HG03097 (cell line): Measurements from ENCODE around the gene SOWAHA.
"Not testable (repeated sequence)": the region's sequence is repeated elsewhere in the genome, so short reads cannot be mapped to it uniquely, and the experiment has no call there.

Experiments
- ATAC-seq: cut with Tn5 transposase; IDR thresholded peaks from one replicate; pipeline ENCODE4 v1.9.1; 2021; ENCODE audit not compliant: unreplicated experiment, low FRiP score

SOWAHA gene

DNA sequence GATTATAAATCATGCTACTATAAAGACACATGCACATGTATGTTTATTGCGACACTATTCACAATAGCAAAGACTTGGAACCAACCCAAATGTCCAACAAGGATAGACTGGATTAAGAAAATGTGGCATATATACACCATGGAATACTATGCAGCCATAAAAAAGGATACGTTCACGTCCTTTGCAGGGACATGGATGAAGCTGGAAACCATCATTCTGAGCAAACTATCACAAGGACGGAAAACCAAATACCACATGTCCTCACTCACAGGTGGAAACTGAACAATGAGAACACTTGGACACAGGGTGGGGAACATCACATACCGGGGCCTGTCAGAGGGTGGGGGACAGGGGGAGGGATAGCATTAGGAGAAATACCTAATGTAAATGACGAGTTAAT is 7.2 kb upstream of the SOWAHA start:
- ATAC-seq = not testable (repeated sequence)

- ATAC-seq = not testable (repeated sequence)
Measured at GRCh38 chr5:132806804-132807162, 6.3 kb upstream of the SOWAHA start.

GRCh38 chr5:132807163-132807838 is 5.8 kb upstream of the SOWAHA start:
- ATAC-seq = no peak

- no peak for ATAC-seq
Measured at GRCh38 chr5:132808448-132808847, 4.7 kb upstream of the SOWAHA start.

GRCh38 chr5:132808866-132809265 is 4.2 kb upstream of the SOWAHA start:
- no peak for ATAC-seq

DNA sequence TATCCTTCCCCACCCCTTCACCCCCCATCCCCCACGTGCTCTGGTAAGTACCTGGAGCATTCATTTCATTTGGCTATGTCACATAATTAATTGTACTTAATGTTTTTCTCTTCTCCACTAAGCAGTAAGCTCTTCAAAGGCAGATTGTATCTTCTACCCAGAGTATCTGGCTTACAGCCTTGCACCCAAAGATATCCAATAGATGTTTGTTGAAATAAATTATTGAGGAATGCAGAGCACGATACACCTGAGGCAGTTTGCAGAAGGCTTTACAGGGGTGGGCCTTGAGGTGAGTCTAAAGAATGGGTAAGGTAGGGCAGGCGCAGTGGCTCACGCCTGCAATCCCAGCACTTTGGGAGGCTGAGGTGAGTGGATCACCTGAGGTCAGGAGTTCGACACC is 2.5 kb upstream of the SOWAHA start:
- ATAC-seq = no peak

DNA sequence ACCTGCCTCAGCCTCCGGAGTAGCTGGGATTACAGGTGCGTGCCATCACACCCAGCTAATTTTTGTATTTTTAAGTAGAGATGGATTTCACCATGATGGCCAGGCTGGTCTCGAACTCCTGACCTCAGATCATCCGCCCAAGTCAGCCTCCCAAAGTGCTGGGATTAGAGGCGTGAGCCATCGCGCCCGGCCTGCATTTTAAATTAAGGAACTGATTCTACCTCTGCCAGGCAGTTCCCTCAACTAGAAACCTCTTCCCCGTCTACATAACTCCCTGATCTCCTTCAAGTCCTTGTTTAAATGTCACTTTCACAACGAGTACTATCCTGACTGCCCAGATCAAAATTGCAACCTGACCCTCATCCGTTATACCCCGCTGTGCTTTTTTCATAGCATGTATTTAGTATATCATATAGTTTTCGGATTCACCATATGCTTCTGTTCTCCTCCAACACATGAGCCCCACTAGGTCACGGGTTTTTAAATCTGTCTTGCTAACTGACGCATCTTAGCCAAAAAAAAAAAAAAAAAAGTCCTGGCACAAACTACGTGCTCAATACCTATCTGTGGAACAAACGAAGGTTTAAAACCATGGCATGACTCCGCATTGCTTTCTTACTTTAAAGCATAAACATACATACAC is 858 bp upstream of the SOWAHA start:
- no peak for ATAC-seq

DNA sequence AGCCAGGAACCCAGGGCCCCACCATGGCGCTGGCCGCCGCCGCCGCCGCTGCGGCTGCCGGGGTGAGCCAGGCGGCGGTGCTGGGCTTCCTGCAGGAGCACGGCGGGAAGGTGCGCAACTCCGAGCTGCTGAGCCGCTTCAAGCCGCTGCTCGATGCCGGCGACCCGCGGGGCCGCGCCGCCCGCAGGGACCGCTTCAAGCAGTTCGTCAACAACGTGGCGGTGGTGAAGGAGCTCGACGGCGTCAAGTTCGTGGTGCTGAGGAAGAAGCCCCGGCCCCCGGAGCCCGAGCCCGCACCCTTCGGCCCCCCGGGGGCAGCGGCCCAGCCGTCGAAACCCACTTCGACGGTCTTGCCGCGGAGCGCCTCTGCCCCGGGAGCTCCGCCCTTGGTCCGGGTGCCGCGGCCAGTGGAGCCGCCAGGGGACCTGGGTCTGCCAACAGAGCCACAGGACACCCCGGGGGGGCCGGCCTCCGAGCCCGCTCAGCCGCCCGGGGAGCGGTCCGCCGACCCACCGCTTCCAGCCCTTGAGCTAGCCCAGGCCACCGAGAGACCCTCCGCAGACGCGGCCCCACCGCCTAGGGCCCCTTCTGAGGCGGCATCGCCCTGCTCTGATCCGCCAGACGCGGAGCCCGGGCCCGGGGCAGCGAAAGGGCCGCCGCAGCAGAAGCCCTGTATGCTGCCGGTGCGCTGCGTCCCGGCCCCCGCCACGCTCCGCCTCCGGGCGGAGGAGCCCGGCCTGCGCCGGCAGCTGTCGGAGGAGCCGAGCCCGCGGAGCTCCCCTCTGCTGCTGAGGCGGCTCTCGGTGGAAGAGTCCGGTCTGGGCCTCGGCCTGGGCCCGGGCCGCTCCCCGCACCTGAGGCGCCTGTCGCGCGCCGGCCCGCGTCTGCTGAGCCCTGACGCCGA is 749 bp downstream of the SOWAHA start:
- no peak for ATAC-seq

- no peak for ATAC-seq
Measured at GRCh38 chr5:132814503-132815294, 1.6 kb downstream of the SOWAHA start.

DNA sequence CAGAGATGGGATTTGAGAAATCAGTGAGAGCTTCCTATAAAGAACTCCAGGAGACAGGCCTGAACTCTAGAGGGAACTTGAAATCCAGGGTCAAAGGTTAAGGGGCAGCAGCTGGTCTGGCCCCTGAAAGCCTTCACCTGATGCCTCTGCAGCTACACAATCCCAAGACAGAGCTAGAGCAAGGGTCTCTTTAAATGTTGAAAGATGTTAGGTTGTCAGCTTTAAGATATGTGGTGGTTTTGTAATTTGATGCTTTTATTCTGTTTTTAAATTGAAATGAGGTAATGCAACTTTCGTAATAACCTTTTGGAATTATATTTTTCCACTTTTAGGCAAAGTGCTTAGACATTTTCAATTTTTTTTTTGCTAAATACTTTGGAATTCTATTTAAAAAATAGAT is 2.4 kb downstream of the SOWAHA start:
- ATAC-seq = no peak

GRCh38 chr5:132816083-132816482 is 3.0 kb downstream of the SOWAHA start:
- no peak for ATAC-seq

DNA sequence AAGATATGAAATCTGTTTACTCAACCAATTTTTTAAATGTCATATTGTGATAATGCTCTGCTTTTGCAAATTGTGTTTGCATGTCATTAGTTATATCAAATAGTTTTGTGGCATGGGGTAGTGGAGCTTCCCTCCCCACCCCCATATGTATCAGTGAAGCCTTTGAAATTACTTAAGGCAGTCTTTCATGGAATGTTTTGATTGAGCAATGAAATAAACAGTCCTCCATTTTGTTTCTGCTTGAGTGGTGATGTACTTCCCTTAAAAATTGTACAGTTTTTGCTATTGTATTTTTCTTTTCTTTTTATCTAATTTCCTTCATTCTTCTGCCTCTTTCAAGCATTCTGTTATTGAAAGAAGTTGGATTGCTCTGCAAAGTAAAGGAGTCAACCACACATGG is 3.5 kb downstream of the SOWAHA start:
- ATAC-seq = no peak

DNA sequence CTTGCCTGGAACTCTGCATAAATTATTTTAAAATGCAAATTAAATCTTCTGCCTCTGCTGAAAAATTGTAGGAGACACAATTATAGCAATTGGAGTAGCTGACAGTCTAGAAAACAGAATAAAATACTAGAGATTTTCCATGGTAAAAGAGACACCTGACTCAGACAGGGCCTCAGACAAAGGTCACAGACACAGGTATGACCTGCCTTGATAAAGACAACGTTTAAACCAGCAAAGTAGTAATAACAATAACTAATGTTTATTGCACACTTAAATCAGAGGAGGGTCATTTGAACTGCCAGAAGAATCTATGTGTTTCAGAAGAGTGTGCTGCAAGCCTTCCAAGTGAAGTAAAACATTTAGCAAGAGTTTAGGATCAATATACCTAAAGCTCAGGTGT is 3.9 kb downstream of the SOWAHA start:
- no peak for ATAC-seq

- no peak for ATAC-seq
Measured at GRCh38 chr5:132819468-132819867, 6.4 kb downstream of the SOWAHA start.

DNA sequence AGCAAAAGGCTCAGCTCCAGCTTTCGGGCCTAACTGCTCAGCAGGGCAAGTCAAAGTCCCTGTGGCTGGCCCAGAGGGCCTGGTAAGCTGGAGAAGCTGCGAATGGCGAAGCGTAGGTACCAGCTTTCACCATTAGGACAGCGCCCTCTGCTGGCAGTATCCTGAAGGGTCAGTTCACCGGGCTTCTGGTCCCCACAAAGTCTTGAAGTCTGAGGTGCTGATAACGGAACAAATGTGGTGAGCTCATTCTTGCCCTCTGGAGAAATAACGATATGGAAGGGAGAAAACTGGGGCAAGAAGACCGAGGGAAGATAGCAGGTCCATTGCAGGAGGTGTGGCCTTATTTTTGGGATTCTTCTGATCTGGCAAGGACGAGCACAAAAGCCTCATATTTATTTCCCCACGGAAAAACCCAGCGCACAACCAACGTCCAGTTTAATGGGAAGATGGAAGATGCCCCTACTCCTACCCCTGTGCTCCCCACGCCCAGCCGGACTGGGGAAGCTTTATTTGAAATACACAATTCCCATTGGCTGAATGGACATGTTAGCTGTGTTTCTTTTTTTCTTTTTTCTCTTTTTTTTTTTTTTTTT is 7.2 kb downstream of the SOWAHA start:
- ATAC-seq = peak; percentile 64

DNA sequence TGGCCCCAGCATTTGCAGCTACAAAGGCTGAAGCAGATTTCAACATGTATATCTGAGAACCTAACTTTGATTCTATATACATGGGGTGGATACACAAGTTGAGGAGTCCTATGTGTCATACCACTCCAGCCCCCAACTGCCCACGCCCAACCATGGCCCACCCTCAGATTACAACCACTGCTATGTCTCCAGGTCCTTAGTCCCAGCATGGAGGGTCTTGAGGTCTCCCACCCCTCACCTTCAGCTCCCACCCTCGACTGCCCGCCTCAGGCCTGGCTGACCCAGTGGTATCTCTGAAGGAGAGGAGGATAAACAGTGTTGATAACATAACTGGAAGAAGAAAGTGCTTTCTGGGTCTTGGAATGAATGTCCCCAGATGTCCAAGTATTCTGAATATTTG is 8.2 kb downstream of the SOWAHA start:
- ATAC-seq = no peak

GRCh38 chr5:132821791-132822190 is 8.7 kb downstream of the SOWAHA start:
- no peak for ATAC-seq

- no peak for ATAC-seq
Measured at GRCh38 chr5:132822650-132823480, 9.8 kb downstream of the SOWAHA start.

DNA sequence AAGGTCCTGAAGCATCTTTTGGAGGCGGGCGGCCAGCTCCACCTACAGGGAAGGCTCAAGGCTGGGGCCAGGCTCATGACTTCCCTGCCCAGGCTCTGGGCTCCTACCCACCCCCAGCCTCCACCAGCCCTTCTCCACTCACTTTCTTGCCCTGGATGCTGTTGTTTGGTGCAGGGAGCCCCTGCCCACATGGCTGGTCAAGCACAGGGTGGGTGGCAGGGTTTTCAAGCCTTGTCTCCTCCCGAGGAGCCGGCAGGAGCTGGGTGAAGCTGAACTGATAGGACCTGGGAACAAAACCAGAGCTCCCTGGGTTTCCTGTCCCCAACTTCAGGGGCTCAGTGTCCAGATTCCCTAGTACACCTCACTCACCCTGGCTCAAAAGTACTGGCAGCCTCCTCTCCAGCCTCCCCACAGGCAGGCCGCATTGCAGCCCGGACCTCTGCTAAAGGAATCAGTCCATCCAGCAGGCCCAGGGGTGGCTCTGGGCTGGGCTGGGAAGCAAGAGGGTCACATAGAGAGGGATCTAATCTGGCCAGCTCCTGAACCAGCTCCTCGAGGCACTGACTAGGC is 10.5 kb downstream of the SOWAHA start:
- ATAC-seq = no peak
